Measurements from ENCODE around the gene C16orf86.

DNA sequence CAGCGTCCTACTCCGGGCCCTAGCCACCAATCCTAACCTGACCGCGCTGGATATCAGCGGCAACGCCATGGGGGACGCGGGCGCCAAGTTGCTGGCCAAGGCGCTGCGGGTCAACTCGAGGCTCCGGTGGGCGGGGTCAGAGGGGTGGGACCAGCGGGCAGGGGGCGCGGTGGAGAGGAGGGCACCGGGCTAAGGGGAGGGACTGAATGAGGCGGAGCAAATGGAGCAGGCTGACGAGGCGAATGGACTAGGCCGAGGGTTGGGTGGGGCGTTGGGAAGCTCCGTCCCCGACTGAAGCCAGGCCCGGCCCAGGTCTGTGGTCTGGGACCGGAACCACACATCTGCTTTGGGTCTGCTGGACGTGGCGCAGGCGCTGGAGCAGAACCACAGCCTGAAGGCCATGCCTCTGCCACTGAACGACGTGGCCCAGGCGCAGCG, 17.1 kb upstream of the C16orf86 start:
- no peak for TF ChIP-seq SMC3 (IDR thresholded peaks at IDR 0.05)
- TF ChIP-seq, protein P1, sequence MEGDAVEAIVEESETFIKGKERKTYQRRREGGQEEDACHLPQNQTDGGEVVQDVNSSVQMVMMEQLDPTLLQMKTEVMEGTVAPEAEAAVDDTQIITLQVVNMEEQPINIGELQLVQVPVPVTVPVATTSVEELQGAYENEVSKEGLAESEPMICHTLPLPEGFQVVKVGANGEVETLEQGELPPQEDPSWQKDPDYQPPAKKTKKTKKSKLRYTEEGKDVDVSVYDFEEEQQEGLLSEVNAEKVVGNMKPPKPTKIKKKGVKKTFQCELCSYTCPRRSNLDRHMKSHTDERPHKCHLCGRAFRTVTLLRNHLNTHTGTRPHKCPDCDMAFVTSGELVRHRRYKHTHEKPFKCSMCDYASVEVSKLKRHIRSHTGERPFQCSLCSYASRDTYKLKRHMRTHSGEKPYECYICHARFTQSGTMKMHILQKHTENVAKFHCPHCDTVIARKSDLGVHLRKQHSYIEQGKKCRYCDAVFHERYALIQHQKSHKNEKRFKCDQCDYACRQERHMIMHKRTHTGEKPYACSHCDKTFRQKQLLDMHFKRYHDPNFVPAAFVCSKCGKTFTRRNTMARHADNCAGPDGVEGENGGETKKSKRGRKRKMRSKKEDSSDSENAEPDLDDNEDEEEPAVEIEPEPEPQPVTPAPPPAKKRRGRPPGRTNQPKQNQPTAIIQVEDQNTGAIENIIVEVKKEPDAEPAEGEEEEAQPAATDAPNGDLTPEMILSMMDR (IDR thresholded peaks at IDR 0.05): no peak
- TF ChIP-seq MAFK (IDR thresholded peaks at IDR 0.05; ENCODE audit: partially characterized antibody): no peak

All from A549 (cell line).